H1 (cell line): ENCODE measurements around the gene ZBTB42.

Experiments used
- BACH1 ChIP-seq: IDR thresholded peaks from 2 replicates; pipeline ENCODE4 v1.6.1; 2012; ENCODE audit warnings: low read length, improper control_type of control experiment
- CEBPB ChIP-seq: IDR thresholded peaks from 2 replicates; pipeline ENCODE4 v1.6.1; 2012; ENCODE audit warnings: low read depth, low read length
- CHD1 ChIP-seq: IDR thresholded peaks from 2 replicates; pipeline ENCODE4 v1.6.1; 2012; ENCODE audit warnings: low read depth, low read length, improper control_type of control experiment
- CTCF ChIP-seq, 3 experiments: IDR thresholded peaks; 1 replicate in 2 of 3; 2 replicates in 1 of 3; pipeline versions ENCODE4 v1.5.1 to v1.6.1; 2011; ENCODE audit warnings: low read length in 3 of 3, mild to moderate bottlenecking in 3 of 3, inconsistent platforms in 2 of 3, low read depth in 1 of 3, moderate library complexity in 1 of 3; ENCODE audit not compliant: insufficient read depth in 1 of 3; ENCODE audit errors: control extremely low read depth in 1 of 3
- GABPA ChIP-seq: IDR thresholded peaks from 2 replicates; pipeline ENCODE4 v1.6.1; 2011; ENCODE audit warnings: mild to moderate bottlenecking, low read length, moderate library complexity, borderline replicate concordance; ENCODE audit not compliant: insufficient read depth
- JUN ChIP-seq: IDR thresholded peaks from 2 replicates; pipeline ENCODE4 v1.6.1; 2011; ENCODE audit warnings: low read depth, mild to moderate bottlenecking, improper control_type of control experiment, low read length
- KDM5A ChIP-seq: fragments of 200-600 bp; IDR thresholded peaks from 2 replicates; pipeline ENCODE4 v1.7.1; 2012; ENCODE audit warnings: mild to moderate bottlenecking, low read length, inconsistent platforms, mixed read lengths
- MAX ChIP-seq: IDR thresholded peaks from 2 replicates; pipeline ENCODE4 v1.6.1; 2012; ENCODE audit warnings: inconsistent platforms
- PHF8 ChIP-seq: fragments of 200-600 bp; sonication (generic); conservative IDR thresholded peaks from 2 replicates; pipeline ENCODE4 v1.7.1; 2012; ENCODE audit warnings: low read depth, mild to moderate bottlenecking, inconsistent platforms, low read length, moderate library complexity
- POLR2A ChIP-seq, 2 experiments: IDR thresholded peaks; 1 replicate in 1 of 2; 2 replicates in 1 of 2; pipeline ENCODE4 v1.6.1; 2011; ENCODE audit warnings: low read depth in 2 of 2, low read length in 2 of 2, mild to moderate bottlenecking in 2 of 2; ENCODE audit errors: control extremely low read depth in 1 of 2
- POLR2AphosphoS5 ChIP-seq: IDR thresholded peaks from 2 replicates; pipeline ENCODE4 v1.6.1; 2011; ENCODE audit warnings: low read depth, low read length
- POU5F1 ChIP-seq: IDR thresholded peaks from 2 replicates; pipeline ENCODE4 v1.6.1; 2011; ENCODE audit warnings: low read depth, mild to moderate bottlenecking, low read length, moderate library complexity
- ZNF274 ChIP-seq: IDR thresholded peaks from 2 replicates; pipeline ENCODE4 v1.7.0; 2012; ENCODE audit warnings: low read length, borderline replicate concordance; ENCODE audit errors: extremely low read depth

GRCh38 chr14:104753528-104754212, 47.2 kb upstream of the ZBTB42 start:
- TF ChIP-seq CTCF (IDR thresholded peaks at IDR 0.05; ENCODE audit: control extremely low read depth in 1 of 3, insufficient read depth in 1 of 3, low read depth in 1 of 3, low read length in 3 of 3) (no peak), POLR2A (IDR thresholded peaks at IDR 0.05; ENCODE audit: control extremely low read depth in 1 of 2, low read depth in 2 of 2, low read length in 2 of 2) (no peak), CHD1 (no peak), POLR2AphosphoS5 (no peak), POU5F1 (no peak), ZNF274 (no peak), PHF8 (no peak), JUN (no peak), BACH1 (no peak), CEBPB (no peak), MAX (no peak), KDM5A (no peak), GABPA (no peak)
